ENCODE measurements around the gene PACSIN3. TPM values are rescaled to one million over a fixed set of nuclear protein-coding genes. Genes with fewer than 3 reads are reported as not detected.
"Not testable (repeated sequence)": the region's sequence is repeated elsewhere in the genome, so short reads cannot be mapped to it uniquely, and the experiment has no call there.

Gene PACSIN3
- total RNA-seq, 4 donors from 2014 or later: 43.6 to 71.6 (median 54.2) TPM

- Histone ChIP-seq H3K27ac (no peak overlapping the region), H3K4me1 (no peaks in the 10 kb centered on the region), H3K36me3 (no peaks in the 10 kb centered on the region), H3K9me3 (no peaks in the 10 kb centered on the region), H3K27me3 (no peaks in the 10 kb centered on the region), H3K4me3 (replicated peaks in 1 of 3) (no peak overlapping the region)
- no peak for DNase-seq
- WGBS, 2 donors: 81 to 88% methylated on average over 6 of the region's 6 CpGs
- intact Hi-C loops (cut with DNase I): no loop called here
- TF ChIP-seq CTCF (IDR thresholded peaks at IDR 0.05) (no peak), POLR2A (IDR thresholded peaks at IDR 0.05) (no peak)
Observed at GRCh38 chr11:47207459-47207858, 21.2 kb upstream of the PACSIN3 start.

- H3K27me3 ChIP-seq; intact Hi-C loops (cut with DNase I); H3K4me3 ChIP-seq (replicated peaks in 1 of 3); H3K36me3 ChIP-seq; DNase-seq; H3K27ac ChIP-seq; H3K4me1 ChIP-seq; H3K9me3 ChIP-seq: not testable (repeated sequence)
- WGBS, 2 donors: 88% methylated on average over 5 of the region's 5 CpGs
Observed at GRCh38 chr11:47206577-47206976, 20.3 kb upstream of the PACSIN3 start.

- DNase-seq: no peak
- Histone ChIP-seq H3K4me1 (no peaks in the 10 kb centered on the region), H3K27me3 (no peaks in the 10 kb centered on the region), H3K36me3 (no peaks in the 10 kb centered on the region), H3K27ac (no peak overlapping the region), H3K9me3 (no peaks in the 10 kb centered on the region), H3K4me3 (replicated peaks in 1 of 3) (no peak overlapping the region)
- no peak for TF ChIP-seq CTCF (IDR thresholded peaks at IDR 0.05)
- no peak for TF ChIP-seq POLR2A (IDR thresholded peaks at IDR 0.05)
- intact Hi-C loops (cut with DNase I): no loop called here
- WGBS, 2 donors: 73 to 79% methylated on average over 2 of the region's 2 CpGs
Observed at GRCh38 chr11:47204637-47204989, 18.4 kb upstream of the PACSIN3 start.

- TF ChIP-seq CTCF (IDR thresholded peaks at IDR 0.05) (no peak), POLR2A (IDR thresholded peaks at IDR 0.05) (no peak)
- 79 to 89% methylated on average over 5 of the region's 5 CpGs for WGBS, 2 donors
- H3K36me3 ChIP-seq: no peaks in the 10 kb centered on the region
- no peaks in the 10 kb centered on the region for H3K27me3 ChIP-seq
- DNase-seq: no peak
- H3K4me1 ChIP-seq: no peaks in the 10 kb centered on the region
- intact Hi-C loops (cut with DNase I): no loop called here
- H3K9me3 ChIP-seq: no peaks in the 10 kb centered on the region
- no peak overlapping the region for H3K4me3 ChIP-seq (replicated peaks in 1 of 3)
- H3K27ac ChIP-seq: no peak overlapping the region
Observed at GRCh38 chr11:47202576-47202975, 16.3 kb upstream of the PACSIN3 start.

GRCh38 chr11:47201015-47201414 is 14.8 kb upstream of the PACSIN3 start:
- Histone ChIP-seq H3K27ac (no peak overlapping the region), H3K27me3 (no peaks in the 10 kb centered on the region), H3K4me3 (replicated peaks in 1 of 3) (no peak overlapping the region), H3K9me3 (no peaks in the 10 kb centered on the region), H3K4me1 (no peaks in the 10 kb centered on the region), H3K36me3 (no peaks in the 10 kb centered on the region)
- WGBS, 2 donors: 87% methylated on average over 4 of the region's 4 CpGs
- no peak for TF ChIP-seq CTCF (IDR thresholded peaks at IDR 0.05)
- no peak for TF ChIP-seq POLR2A (IDR thresholded peaks at IDR 0.05)
- intact Hi-C loops (cut with DNase I): no loop called here
- DNase-seq: no peak

GRCh38 chr11:47198161-47198560 is 11.9 kb upstream of the PACSIN3 start:
- DNase-seq; H3K36me3 ChIP-seq; H3K9me3 ChIP-seq; H3K27me3 ChIP-seq; intact Hi-C loops (cut with DNase I); H3K27ac ChIP-seq; H3K4me1 ChIP-seq; H3K4me3 ChIP-seq (replicated peaks in 1 of 3): not testable (repeated sequence)
- 94 to 96% methylated on average over 9 of the region's 9 CpGs for WGBS, 2 donors

Measured in thyroid gland (tissue), 4 donors.